ENCODE results near the gene PAX7.

PAX7 gene

DNA sequence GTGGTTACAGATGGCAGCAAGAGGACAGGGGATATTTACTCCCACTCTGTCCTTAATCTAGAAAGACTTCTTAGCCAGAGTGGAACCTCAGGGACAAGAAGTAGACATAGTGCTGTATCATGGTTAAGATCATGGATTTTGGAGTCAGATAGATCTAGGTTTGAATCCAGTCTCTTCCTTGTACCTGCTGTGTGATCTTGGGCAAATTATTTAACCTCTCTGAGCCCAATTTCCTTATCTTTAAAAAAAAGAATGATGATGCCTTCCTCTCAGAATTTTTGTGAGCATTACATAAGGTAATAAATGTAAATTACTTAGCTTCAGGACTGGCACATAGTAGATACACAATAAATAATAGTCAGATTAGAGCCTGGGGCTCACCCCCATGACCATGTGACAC, 150.4 kb downstream of the PAX7 start:
- no peaks in the 10 kb centered on the region for H3K36me3 ChIP-seq (ENCODE audit: control insufficient read depth in 1 of 2, insufficient read depth in 2 of 2, low read length in 2 of 2)
- no peaks in the 10 kb centered on the region for H3K4me1 ChIP-seq (ENCODE audit: control insufficient read depth in 1 of 2, insufficient read depth in 2 of 2, low read length in 2 of 2)
- H3K27ac ChIP-seq (ENCODE audit: low read length) = no peak overlapping the region
- H3K9me3 ChIP-seq (ENCODE audit: control insufficient read depth in 1 of 2, low read length in 2 of 2) = no peaks in the 10 kb centered on the region
- no peak overlapping the region for H3K4me3 ChIP-seq (ENCODE audit: low read depth in 1 of 2, low read length in 2 of 2)
- no peaks in the 10 kb centered on the region for H3K27me3 ChIP-seq (ENCODE audit: low read depth, low read length)

DNA sequence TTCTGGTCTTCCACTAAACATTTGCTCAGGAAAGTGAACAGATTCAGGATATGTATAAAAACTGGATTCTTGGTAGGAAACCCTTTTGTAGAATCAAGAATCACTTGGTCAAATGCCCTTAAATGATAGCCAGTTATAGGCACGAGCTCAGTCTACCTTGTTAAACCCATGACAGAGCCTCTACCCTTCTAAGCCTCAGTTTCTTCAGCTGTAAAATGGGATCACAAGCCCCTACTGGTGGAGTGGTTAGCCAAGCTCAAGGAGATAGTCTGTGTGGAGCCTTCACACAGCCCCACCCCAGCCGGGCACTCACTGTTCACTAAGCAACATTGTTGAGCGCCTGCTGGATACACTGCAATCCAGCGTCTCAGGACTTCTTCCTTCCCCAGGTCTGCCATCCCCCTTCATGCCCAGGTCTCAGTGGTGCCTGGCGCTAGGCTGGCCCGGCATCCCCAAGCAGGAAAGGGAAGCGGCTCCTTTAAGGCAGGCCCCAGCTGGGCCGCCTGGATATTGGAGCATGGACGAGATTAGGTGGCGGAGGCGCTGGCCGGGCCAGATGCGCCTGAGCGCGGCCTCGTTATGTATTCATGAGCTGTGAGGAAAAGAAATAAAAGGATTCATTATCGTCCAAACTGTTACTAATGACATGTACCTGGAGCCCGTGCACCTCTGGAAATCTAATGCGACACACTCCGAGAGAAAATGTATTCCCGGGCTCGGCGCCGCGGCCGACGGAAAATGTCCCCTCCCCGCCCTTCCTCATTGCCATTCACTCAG, 153.2 kb downstream of the PAX7 start:
- no peaks in the 10 kb centered on the region for H3K27me3 ChIP-seq (ENCODE audit: low read depth, low read length)
- H3K36me3 ChIP-seq (ENCODE audit: control insufficient read depth in 1 of 2, insufficient read depth in 2 of 2, low read length in 2 of 2) = no peaks in the 10 kb centered on the region
- no peak overlapping the region for H3K4me3 ChIP-seq (ENCODE audit: low read depth in 1 of 2, low read length in 2 of 2)
- no peak overlapping the region for H3K27ac ChIP-seq (ENCODE audit: low read length)
- no peaks in the 10 kb centered on the region for H3K9me3 ChIP-seq (ENCODE audit: control insufficient read depth in 1 of 2, low read length in 2 of 2)
- H3K4me1 ChIP-seq (ENCODE audit: control insufficient read depth in 1 of 2, insufficient read depth in 2 of 2, low read length in 2 of 2) = no peaks in the 10 kb centered on the region

DNA sequence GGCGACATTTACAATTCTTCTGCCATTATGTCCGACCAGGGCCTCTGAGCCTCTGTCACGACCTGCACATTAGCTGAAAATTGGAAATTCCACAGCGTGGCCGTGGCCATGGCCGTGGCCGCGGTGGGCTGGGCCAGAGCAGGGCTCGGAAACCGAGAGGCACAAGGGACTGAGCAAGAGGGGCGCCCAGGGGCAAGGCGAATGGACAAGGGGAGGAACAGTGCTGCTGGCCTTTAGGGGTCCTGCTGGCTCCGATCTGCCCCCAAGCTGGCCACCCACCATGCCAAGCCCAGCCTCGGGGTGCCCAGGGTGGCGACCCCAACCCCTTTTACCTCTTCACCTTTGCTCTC, 153.8 kb downstream of the PAX7 start:
- no peaks in the 10 kb centered on the region for H3K4me1 ChIP-seq (ENCODE audit: control insufficient read depth in 1 of 2, insufficient read depth in 2 of 2, low read length in 2 of 2)
- no peak overlapping the region for H3K4me3 ChIP-seq (ENCODE audit: low read depth in 1 of 2, low read length in 2 of 2)
- no peaks in the 10 kb centered on the region for H3K9me3 ChIP-seq (ENCODE audit: control insufficient read depth in 1 of 2, low read length in 2 of 2)
- H3K27me3 ChIP-seq (ENCODE audit: low read depth, low read length) = no peaks in the 10 kb centered on the region
- H3K27ac ChIP-seq (ENCODE audit: low read length) = no peak overlapping the region
- H3K36me3 ChIP-seq (ENCODE audit: control insufficient read depth in 1 of 2, insufficient read depth in 2 of 2, low read length in 2 of 2) = no peaks in the 10 kb centered on the region

DNA sequence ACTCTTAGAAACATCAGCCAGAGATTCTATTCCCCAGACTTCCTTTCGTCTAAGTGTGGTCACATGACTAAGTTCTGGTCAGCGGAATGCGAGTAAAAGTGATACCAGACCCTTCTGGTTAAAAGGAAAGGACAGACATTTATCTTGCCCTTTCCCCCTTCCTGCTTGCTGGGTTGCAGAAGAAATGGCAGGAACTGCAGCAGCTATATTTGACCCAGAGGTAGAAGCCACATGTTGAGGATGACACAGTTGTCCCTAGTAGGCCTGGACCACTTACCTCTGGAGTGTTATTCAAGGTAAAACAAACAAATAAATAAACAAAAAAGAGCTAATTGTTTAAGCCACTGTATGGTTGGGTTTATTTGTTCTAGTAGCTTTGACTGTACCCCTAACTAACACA, 155.5 kb downstream of the PAX7 start:
- Histone ChIP-seq H3K27ac (ENCODE audit: low read length) (no peak overlapping the region), H3K27me3 (ENCODE audit: low read depth, low read length) (no peaks in the 10 kb centered on the region), H3K36me3 (ENCODE audit: control insufficient read depth in 1 of 2, insufficient read depth in 2 of 2, low read length in 2 of 2) (no peaks in the 10 kb centered on the region), H3K4me3 (ENCODE audit: low read depth in 1 of 2, low read length in 2 of 2) (no peak overlapping the region), H3K9me3 (ENCODE audit: control insufficient read depth in 1 of 2, low read length in 2 of 2) (no peaks in the 10 kb centered on the region), H3K4me1 (ENCODE audit: control insufficient read depth in 1 of 2, insufficient read depth in 2 of 2, low read length in 2 of 2) (no peaks in the 10 kb centered on the region)

DNA sequence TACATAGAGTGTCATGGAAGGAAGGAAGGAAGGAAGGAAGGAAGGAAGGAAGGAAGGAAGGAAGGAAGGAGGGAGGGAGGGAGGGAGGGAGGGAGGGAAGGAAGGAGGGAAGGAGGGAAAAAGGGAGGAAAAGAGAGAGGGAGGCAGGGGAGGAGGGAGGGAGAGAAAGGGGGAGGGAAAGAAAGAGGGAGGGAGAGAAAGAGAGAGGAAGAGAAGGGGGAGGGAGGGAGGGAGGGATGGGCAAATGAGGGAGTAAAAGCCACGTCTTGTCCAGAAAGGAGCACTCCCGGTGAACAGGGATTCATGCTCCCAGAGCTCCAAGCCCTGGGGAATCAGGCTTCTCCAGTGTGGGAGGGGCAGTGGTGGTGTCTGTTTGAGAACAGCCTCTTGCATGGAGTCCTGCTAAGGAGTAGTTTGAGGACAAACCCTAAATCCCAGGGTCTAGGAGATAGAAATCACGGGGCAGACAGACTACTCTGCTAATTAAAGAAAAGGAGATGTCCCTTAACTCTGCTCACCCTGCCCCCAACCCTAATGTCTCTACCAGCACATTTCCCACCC, 157.3 kb downstream of the PAX7 start:
- Histone ChIP-seq H3K36me3 (ENCODE audit: control insufficient read depth in 1 of 2, insufficient read depth in 2 of 2, low read length in 2 of 2) (no peaks in the 10 kb centered on the region), H3K4me3 (ENCODE audit: low read depth in 1 of 2, low read length in 2 of 2) (no peak overlapping the region), H3K9me3 (ENCODE audit: control insufficient read depth in 1 of 2, low read length in 2 of 2) (peaks cover 0 to 4% of the 10 kb centered on the region in 2 donors), H3K27me3 (ENCODE audit: low read depth, low read length) (no peaks in the 10 kb centered on the region), H3K4me1 (ENCODE audit: control insufficient read depth in 1 of 2, insufficient read depth in 2 of 2, low read length in 2 of 2) (no peaks in the 10 kb centered on the region), H3K27ac (ENCODE audit: low read length) (no peak overlapping the region)

DNA sequence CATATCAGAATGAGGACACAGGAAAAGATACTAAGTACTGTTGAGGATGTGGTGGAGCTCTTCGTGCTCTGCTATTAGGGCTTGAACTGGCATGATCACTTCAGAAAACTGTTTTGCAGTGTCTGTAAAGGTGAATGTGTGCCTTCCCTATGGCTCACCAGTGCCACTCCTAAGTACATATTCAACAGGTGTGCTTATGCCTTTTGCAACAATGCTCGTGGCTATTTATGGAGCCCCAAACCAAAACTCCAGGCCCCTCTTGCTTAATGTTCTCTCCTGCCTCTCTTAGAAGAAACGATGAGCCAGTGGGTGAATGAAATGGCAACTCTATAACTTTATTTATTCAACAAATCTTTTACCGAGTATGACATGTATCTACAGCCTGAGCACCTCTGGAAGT, 158.6 kb downstream of the PAX7 start:
- no peak overlapping the region for H3K27ac ChIP-seq (ENCODE audit: low read length)
- no peaks in the 10 kb centered on the region for H3K27me3 ChIP-seq (ENCODE audit: low read depth, low read length)

DNA sequence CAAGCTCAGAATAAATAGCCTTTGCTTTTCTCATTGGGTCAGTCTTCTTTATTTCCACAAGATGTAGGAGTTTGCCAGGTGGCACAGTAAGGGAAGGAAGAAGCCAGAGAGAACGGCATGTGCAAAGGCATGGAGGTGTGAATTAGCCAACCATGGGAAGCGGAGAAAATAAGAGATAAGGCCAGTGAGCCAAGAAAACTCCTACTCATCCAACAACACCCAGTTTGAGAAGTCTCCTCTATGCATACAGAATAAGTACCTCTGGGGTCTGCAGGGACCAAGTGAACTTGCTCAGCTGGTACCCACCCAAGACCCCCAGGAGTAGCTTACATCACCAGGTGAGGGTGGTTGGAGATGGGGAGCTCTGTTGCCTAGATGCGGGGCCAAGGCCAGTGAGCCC, 162.1 kb downstream of the PAX7 start:
- Histone ChIP-seq H3K27ac (ENCODE audit: low read length) (no peak overlapping the region), H3K36me3 (ENCODE audit: control insufficient read depth in 1 of 2, insufficient read depth in 2 of 2, low read length in 2 of 2) (no peaks in the 10 kb centered on the region), H3K4me1 (ENCODE audit: control insufficient read depth in 1 of 2, insufficient read depth in 2 of 2, low read length in 2 of 2) (no peaks in the 10 kb centered on the region), H3K27me3 (ENCODE audit: low read depth, low read length) (no peaks in the 10 kb centered on the region), H3K4me3 (ENCODE audit: low read depth in 1 of 2, low read length in 2 of 2) (no peak overlapping the region), H3K9me3 (ENCODE audit: control insufficient read depth in 1 of 2, low read length in 2 of 2) (peaks cover 0 to 7% of the 10 kb centered on the region in 2 donors)

More for the DNA sequence above, 158.6 kb downstream of the PAX7 start:
- Histone ChIP-seq H3K36me3 (ENCODE audit: control insufficient read depth in 1 of 2, insufficient read depth in 2 of 2, low read length in 2 of 2) (no peaks in the 10 kb centered on the region), H3K4me3 (ENCODE audit: low read depth in 1 of 2, low read length in 2 of 2) (no peak overlapping the region), H3K9me3 (ENCODE audit: control insufficient read depth in 1 of 2, low read length in 2 of 2) (peaks cover 0 to 7% of the 10 kb centered on the region in 2 donors), H3K4me1 (ENCODE audit: control insufficient read depth in 1 of 2, insufficient read depth in 2 of 2, low read length in 2 of 2) (no peaks in the 10 kb centered on the region)

DNA sequence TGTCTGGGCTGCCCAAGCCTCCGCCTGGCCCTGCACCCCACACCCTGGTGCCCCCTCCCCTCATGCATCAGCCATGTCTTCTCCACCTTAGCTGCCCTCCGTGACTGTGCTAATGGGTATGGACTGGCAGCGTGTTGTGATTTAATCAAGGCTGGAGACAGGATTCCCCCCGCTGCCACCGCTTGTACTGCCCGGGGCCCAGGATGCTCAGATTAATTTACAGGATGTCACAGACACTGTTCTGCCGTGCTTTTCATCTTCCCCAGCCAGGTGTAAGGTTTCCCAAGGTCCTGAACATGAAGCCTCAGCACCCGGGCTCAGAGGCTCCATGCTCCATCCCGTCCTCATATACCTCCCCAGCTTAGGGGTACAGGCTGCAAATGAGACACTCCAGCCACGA, 162.5 kb downstream of the PAX7 start:
- H3K9me3 ChIP-seq (ENCODE audit: control insufficient read depth in 1 of 2, low read length in 2 of 2) = peaks cover 0 to 7% of the 10 kb centered on the region in 2 donors
- H3K27me3 ChIP-seq (ENCODE audit: low read depth, low read length) = no peaks in the 10 kb centered on the region
- no peaks in the 10 kb centered on the region for H3K36me3 ChIP-seq (ENCODE audit: control insufficient read depth in 1 of 2, insufficient read depth in 2 of 2, low read length in 2 of 2)
- H3K4me3 ChIP-seq (ENCODE audit: low read depth in 1 of 2, low read length in 2 of 2) = no peak overlapping the region
- no peak overlapping the region for H3K27ac ChIP-seq (ENCODE audit: low read length)
- H3K4me1 ChIP-seq (ENCODE audit: control insufficient read depth in 1 of 2, insufficient read depth in 2 of 2, low read length in 2 of 2) = no peaks in the 10 kb centered on the region

DNA sequence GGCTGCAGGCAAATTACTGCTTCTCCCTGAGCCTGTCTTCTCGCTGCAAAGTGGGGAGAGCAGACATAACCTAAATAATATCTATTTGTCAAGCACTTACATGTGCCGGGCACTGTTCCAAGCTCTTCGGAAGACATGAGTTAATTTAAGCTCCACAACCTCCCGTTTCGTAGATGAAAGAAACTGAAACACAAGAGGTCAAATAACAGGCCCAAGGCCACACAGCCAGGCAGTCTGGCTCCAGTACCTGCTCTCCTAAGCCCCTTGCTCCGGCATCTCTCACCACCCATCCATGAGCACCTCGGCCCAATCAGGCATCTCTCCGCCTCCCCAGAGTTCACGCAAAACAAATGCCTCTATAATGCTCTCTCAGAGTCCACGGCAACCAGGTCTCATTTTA, 163.4 kb downstream of the PAX7 start:
- Histone ChIP-seq H3K36me3 (ENCODE audit: control insufficient read depth in 1 of 2, insufficient read depth in 2 of 2, low read length in 2 of 2) (no peaks in the 10 kb centered on the region), H3K4me3 (ENCODE audit: low read depth in 1 of 2, low read length in 2 of 2) (no peak overlapping the region), H3K27ac (ENCODE audit: low read length) (no peak overlapping the region), H3K4me1 (ENCODE audit: control insufficient read depth in 1 of 2, insufficient read depth in 2 of 2, low read length in 2 of 2) (no peaks in the 10 kb centered on the region), H3K9me3 (ENCODE audit: control insufficient read depth in 1 of 2, low read length in 2 of 2) (peaks cover 0 to 7% of the 10 kb centered on the region in 2 donors), H3K27me3 (ENCODE audit: low read depth, low read length) (no peaks in the 10 kb centered on the region)

DNA sequence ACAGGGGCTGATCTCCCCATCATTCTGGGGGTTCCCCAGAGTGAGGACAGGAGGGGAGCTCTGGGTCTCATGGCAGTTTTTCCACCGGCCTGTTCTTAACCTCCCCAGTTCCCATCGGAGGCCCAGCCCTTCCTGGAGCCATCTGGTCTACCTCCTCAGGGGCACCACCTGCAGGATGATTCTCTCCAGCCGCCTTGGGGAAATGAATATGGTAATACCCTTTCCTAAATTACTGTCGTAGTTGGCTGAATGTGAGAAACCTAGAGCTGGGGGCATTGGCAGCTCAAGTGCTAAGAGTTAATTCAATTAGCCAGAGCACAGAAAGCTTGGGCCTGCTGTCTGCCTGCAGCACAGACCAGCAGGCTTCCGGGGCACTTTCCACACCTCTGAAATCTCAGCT, 163.9 kb downstream of the PAX7 start:
- Histone ChIP-seq H3K27me3 (ENCODE audit: low read depth, low read length) (no peaks in the 10 kb centered on the region), H3K27ac (ENCODE audit: low read length) (no peak overlapping the region), H3K4me3 (ENCODE audit: low read depth in 1 of 2, low read length in 2 of 2) (no peak overlapping the region), H3K9me3 (ENCODE audit: control insufficient read depth in 1 of 2, low read length in 2 of 2) (peaks cover 0 to 7% of the 10 kb centered on the region in 2 donors), H3K36me3 (ENCODE audit: control insufficient read depth in 1 of 2, insufficient read depth in 2 of 2, low read length in 2 of 2) (no peaks in the 10 kb centered on the region), H3K4me1 (ENCODE audit: control insufficient read depth in 1 of 2, insufficient read depth in 2 of 2, low read length in 2 of 2) (no peaks in the 10 kb centered on the region)

DNA sequence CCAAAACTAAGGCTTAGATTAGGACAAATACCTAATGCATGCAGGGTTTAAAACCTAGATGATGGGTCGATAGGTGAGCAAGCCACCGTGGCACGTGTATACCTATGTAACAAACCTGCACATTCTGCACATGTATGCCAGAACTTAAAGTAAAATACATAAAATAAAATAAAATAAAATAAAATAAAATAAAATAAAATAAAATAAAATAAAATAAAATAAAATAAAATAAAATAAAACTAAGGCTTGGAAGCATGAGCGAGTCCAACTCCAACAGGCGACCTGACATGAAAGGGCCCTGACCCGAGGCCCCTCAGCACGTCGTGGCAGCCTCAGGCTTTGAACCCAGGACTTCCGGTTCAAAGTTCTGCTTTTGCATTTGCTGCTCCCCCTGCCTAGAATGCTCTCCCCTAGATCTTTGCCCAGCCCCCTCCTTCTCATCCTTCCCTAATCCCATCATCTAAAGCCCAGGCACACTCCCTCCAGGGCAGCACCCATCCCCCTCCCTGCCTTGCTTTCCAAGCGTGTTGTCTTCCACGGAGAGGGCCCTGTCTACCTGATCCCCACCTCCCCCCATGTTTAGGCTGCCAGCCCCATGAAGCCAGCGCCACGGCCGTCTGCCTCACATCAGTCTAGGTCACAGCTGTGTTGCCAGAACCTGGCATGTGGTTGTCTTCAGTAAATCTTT, 164.5 kb downstream of the PAX7 start:
- Histone ChIP-seq H3K4me1 (ENCODE audit: control insufficient read depth in 1 of 2, insufficient read depth in 2 of 2, low read length in 2 of 2) (no peaks in the 10 kb centered on the region), H3K9me3 (ENCODE audit: control insufficient read depth in 1 of 2, low read length in 2 of 2) (peaks cover 0 to 7% of the 10 kb centered on the region in 2 donors), H3K4me3 (ENCODE audit: low read depth in 1 of 2, low read length in 2 of 2) (no peak overlapping the region), H3K36me3 (ENCODE audit: control insufficient read depth in 1 of 2, insufficient read depth in 2 of 2, low read length in 2 of 2) (no peaks in the 10 kb centered on the region), H3K27ac (ENCODE audit: low read length) (no peak overlapping the region), H3K27me3 (ENCODE audit: low read depth, low read length) (no peaks in the 10 kb centered on the region)
